AG10803 (cell line): ENCODE measurements around the gene WDR45B.

ENCODE experiments used
- DNase-seq: peaks from one replicate; pipeline ENCODE4 v3.0.0; 2010; ENCODE audit warnings: low read depth
- H3K4me3 ChIP-seq: 2 replicates; pipeline ENCODE4 v1.5.1; 2011; ENCODE audit warnings: mild to moderate bottlenecking, low read length, control low read depth
- CTCF ChIP-seq: conservative IDR thresholded peaks from 2 replicates; pipeline ENCODE4 v1.5.1; 2011; ENCODE audit warnings: mild to moderate bottlenecking, low read length, control low read depth, inconsistent platforms

The WDR45B gene

GRCh38 chr17:82600731-82601446 is 47.4 kb downstream of the WDR45B start:
- H3K4me3 ChIP-seq: no peak overlapping the region
- no peak for DNase-seq
- no peak for TF ChIP-seq CTCF

DNA sequence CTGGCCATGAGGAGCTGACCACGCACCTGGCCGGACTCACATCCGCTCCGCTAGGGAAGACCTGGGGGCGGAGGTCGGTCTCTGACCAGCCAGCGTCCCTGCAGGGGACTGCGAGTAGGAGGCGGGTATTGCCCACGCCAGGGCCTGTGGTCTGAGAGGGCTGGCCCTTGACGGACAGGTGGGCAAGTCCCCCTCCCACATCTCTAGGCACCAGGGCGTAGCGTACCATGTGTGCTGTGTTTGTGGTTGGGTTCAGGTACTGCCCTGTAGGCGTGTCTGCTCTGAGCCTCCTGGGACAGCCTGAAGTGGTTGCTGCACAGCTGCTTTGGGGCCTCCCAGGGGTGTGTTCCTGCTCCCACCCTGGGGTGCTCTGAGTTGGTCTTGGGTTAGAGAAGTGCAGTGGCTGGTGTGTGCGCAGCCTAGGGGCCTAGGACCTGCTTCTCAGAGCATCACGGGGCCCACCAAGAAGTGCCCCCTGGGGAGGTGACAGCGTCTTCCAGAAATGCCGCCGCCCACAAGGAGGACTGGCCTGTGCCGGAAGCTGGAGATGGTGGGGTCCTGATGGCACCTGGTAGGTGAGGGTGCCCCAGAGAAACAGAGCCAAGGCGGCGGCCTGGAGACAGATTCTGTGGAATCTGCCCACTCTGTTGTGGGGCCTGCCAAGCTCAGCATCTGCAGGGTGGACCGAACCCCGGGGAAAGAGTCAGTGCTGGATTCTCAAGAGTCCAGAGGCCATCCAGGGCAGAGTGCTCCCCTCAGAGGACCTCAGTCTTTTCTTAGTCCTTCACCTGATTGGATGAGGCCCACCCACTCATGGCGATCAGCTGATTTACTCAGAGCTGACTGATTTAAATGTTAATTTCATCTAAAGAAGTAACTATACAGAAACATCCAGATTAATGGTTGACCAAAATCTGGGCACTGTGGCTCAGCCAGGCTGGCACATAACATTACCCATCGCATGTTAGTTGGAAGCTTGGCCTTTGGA is 48.3 kb downstream of the WDR45B start:
- DNase-seq: no peak
- H3K4me3 ChIP-seq: no peak overlapping the region
- no peak for TF ChIP-seq CTCF

DNA sequence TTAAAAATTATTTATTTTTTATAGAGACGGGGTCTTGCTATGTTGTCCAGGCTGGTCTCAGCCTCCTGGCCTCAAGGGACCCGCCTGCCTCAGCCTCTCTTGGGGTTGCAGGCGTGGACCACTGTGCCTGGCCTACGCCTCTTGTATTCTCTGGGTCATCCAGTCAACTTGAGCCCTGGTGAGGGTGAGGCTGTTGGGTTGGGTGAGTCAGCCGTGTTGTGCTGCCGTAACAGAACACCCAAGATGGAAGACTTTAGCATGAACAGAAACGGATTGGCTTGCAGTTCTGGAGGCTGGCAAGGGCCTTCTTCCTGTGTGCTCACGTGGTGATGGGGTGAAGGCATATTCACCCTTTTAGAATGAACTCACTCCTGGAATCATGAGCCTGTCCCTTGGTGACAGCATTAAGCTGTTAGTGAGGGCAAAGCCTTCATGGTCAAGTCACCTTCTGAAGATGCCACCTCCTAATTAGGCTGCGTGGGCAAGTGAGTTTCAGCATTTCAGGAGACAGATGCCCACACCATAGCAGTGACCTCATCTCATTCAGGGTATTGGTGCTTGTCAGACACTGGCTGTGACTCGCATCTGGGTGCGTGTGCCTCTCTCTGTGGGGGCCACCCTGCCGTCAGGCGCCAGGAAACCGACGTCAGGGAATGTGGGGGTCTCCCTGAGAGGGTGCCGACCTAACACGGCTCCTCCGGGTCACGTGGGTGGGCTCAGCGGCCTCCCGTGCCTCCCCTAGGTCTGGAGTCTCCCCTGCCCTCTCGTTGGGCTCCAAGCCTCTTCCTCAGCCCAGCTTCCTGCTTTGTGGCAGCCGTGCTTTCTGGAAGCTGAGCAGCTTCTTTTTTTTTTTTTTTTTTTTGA is 49.8 kb downstream of the WDR45B start:
- DNase-seq: peak; percentile 43
- TF ChIP-seq CTCF: no peak

GRCh38 chr17:82596837-82597672 is 51.2 kb downstream of the WDR45B start:
- no peak for DNase-seq

More for the DNA sequence above, 49.8 kb downstream of the WDR45B start:
- no peak overlapping the region for H3K4me3 ChIP-seq

GRCh38 chr17:82596296-82596695 is 51.9 kb downstream of the WDR45B start:
- no peak overlapping the region for H3K4me3 ChIP-seq
- no peak for DNase-seq
- no peak for TF ChIP-seq CTCF

More at GRCh38 chr17:82596837-82597672, 51.2 kb downstream of the WDR45B start:
- no peak for TF ChIP-seq CTCF
- no peak overlapping the region for H3K4me3 ChIP-seq

GRCh38 chr17:82595893-82596292 is 52.4 kb downstream of the WDR45B start:
- no peak for DNase-seq
- no peak for TF ChIP-seq CTCF

More at GRCh38 chr17:82595893-82596292, 52.4 kb downstream of the WDR45B start:
- no peak overlapping the region for H3K4me3 ChIP-seq
